Activated CD8-positive, alpha-beta T cell treated with anti-CD3 and anti-CD28 coated beads for 36 hours (primary cell): ENCODE data around the gene OXGR1. TPM values are rescaled to one million over a fixed set of nuclear protein-coding genes. Genes with fewer than 3 reads are reported as not detected.

Experiments
- ATAC-seq: fragments of 200-7000 bp; cut with Tn5 transposase; one replicate; pipeline ENCODE4 v1.10.0; 2021; ENCODE audit warnings: mild to moderate bottlenecking, moderate library complexity
- CTCF ChIA-PET: fragments of 350-600 bp; sonication (Branson Sonifier 250); formaldehyde crosslinking; loops from one replicate; lab custom pipeline; 2021; ENCODE audit warnings: antibody characterized with exemption; lab: Charles Lee
- POLR2A ChIA-PET: fragments of 350-600 bp; sonication (Branson Sonifier 250); formaldehyde crosslinking; loops from one replicate; lab custom pipeline; 2021; ENCODE audit warnings: antibody characterized with exemption; lab: Charles Lee
- DNase-seq: peaks from one replicate; pipeline ENCODE4 v3.0.0-alpha.2; 2020
- H3K27ac Mint-ChIP-seq: one replicate; pipeline ENCODE4 v1.8.0; 2021; ENCODE audit warnings: mild to moderate bottlenecking, mixed read lengths
- H3K27me3 Mint-ChIP-seq: one replicate; pipeline ENCODE4 v1.8.0; 2021; ENCODE audit warnings: mixed read lengths
- H3K36me3 Mint-ChIP-seq: one replicate; pipeline ENCODE4 v1.8.0; 2021; ENCODE audit warnings: low read depth, mixed read lengths
- H3K4me1 Mint-ChIP-seq: one replicate; pipeline ENCODE4 v1.8.0; 2021; ENCODE audit warnings: low read depth, mixed read lengths
- H3K4me3 Mint-ChIP-seq: one replicate; pipeline ENCODE4 v1.8.0; 2021; ENCODE audit warnings: mild to moderate bottlenecking, moderate library complexity, mixed read lengths
- H3K9me3 Mint-ChIP-seq: one replicate; pipeline ENCODE4 v1.8.0; 2021; ENCODE audit warnings: mixed read lengths
- CTCF ChIP-seq: fragments of 200-600 bp; IDR thresholded peaks from one replicate; pipeline ENCODE4 v1.8.0; 2022; ENCODE audit warnings: antibody characterized with exemption, mild to moderate bottlenecking
- intact Hi-C: fragments of 100-400 bp; cut with micrococcal nuclease; formaldehyde crosslinking; loops from one replicate; pipeline ENCODE4 v1.10.0; 2022
- total RNA-seq, 2 experiments: library from RNA; stranded (reverse); gene quantifications; one replicate each; pipeline ENCODE4 v1.2.3, GENCODE V29; 2021

Gene OXGR1
- total RNA-seq, 2 experiments from 2014 or later, result not detected

GRCh38 chr13:97005625-97006262 lies 11.5 kb upstream of the OXGR1 start:
- no peak for ATAC-seq
- no peak for DNase-seq
- no peaks in the 10 kb centered on the region for H3K4me1 Mint-ChIP-seq
- no peak overlapping the region for H3K4me3 Mint-ChIP-seq
- intact Hi-C loops, result no loop called here
- ChIA-PET CTCF (interaction anchor here (1.2 to 1.4 kb wide), 2 partner anchors 13 to 48 kb away, joined by 3 to 5 read pairs; no protein-coding TSS in a partner anchor), POLR2A (no interaction called here)
- H3K27me3 Mint-ChIP-seq, result peaks cover 28% of the 10 kb centered on the region
- TF ChIP-seq CTCF, result no peak
- no peaks in the 10 kb centered on the region for H3K9me3 Mint-ChIP-seq
- no peaks in the 10 kb centered on the region for H3K36me3 Mint-ChIP-seq
- H3K27ac Mint-ChIP-seq, result no peak overlapping the region

- no peak overlapping the region for H3K4me3 Mint-ChIP-seq
- ATAC-seq, result no peak
- POLR2A ChIA-PET, result no interaction called here
- no peak overlapping the region for H3K27ac Mint-ChIP-seq
- CTCF ChIA-PET, result interaction anchor here (0.9 to 1.4 kb wide), 3 partner anchors 13 to 47 kb away, joined by 3 to 5 read pairs (median 3); no protein-coding TSS in a partner anchor
- no peaks in the 10 kb centered on the region for H3K36me3 Mint-ChIP-seq
- no peaks in the 10 kb centered on the region for H3K4me1 Mint-ChIP-seq
- H3K27me3 Mint-ChIP-seq, result peaks cover 29% of the 10 kb centered on the region
- no peak for DNase-seq
- no peaks in the 10 kb centered on the region for H3K9me3 Mint-ChIP-seq
- intact Hi-C loops, result no loop called here
- TF ChIP-seq CTCF, result no peak
Observed at GRCh38 chr13:97004886-97005285, 10.6 kb upstream of the OXGR1 start.

DNA sequence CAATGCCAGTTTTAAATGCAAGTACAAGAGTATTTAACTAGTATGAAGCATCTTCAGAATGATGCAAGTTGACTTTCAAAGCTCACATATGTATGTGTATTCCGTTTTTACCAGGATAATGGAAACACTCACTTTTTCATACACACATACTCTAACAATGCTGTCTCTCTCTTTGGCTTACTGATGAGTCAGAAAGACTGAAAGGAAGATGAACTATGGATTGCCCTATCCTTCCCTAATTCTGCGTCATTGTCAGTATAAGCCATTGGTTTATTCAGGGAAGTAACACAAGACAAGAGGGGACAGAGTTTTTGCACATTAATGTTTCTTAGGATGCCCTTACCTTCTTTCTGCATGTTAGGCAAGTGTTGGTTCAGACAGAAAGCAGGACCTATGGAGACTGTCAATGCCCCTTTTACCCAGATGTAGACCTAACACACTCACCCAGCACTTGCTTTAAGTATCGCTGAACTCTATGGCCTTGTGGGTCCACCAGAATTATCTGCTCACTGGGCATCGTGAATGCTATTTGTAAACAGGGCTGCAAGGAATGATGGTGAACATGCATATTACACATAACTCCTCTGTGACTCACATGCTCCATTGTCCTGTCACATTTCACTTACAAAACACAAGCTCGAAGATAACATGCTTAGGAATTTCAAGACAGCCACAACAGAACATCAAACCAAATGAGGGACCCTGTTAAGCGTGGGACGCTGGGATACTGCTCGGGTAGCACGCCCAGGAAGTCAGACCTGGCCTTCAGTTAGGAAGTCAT lies 10.0 kb upstream of the OXGR1 start:
- Mint-ChIP-seq H3K9me3 (no peaks in the 10 kb centered on the region), H3K4me3 (no peak overlapping the region), H3K27me3 (peaks cover 28% of the 10 kb centered on the region), H3K36me3 (no peaks in the 10 kb centered on the region), H3K4me1 (no peaks in the 10 kb centered on the region), H3K27ac (no peak overlapping the region)
- no peak for DNase-seq
- CTCF ChIA-PET, result interaction anchor here (0.9 to 1.4 kb wide), 3 partner anchors 14 to 46 kb away, joined by 3 to 5 read pairs (median 3); no protein-coding TSS in a partner anchor
- POLR2A ChIA-PET, result no interaction called here
- intact Hi-C loops, result no loop called here
- no peak for ATAC-seq
- TF ChIP-seq CTCF, result no peak

DNA sequence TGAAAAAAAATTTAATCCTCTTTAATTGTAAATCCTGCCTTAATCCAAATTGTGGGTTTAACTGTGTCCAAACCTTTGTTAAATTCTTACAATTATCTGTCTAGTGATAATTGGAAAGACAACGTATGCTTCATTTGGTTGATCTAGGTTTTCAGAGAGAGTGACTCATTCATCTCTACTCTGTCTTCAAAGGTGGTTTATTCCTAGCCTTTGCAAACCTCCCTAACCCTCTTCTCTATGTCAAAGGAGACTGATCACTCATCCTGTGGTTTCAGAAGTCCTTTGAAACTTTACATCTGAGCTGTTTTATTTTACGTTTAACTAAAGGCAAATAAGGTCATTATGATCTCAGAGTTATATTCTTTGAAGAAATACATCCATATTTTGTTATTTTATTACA lies 8.8 kb upstream of the OXGR1 start:
- no peak for DNase-seq
- CTCF ChIA-PET, result interaction anchor here (1.0 to 1.2 kb wide), 2 partner anchors 12 to 15 kb away, joined by 4 read pairs; no protein-coding TSS in a partner anchor
- H3K27ac Mint-ChIP-seq, result no peak overlapping the region
- peak; percentile 56 for ATAC-seq
- H3K36me3 Mint-ChIP-seq, result no peaks in the 10 kb centered on the region
- POLR2A ChIA-PET, result no interaction called here
- intact Hi-C loops, result no loop called here
- no peaks in the 10 kb centered on the region for H3K4me1 Mint-ChIP-seq
- no peak for TF ChIP-seq CTCF
- H3K9me3 Mint-ChIP-seq, result no peaks in the 10 kb centered on the region
- H3K4me3 Mint-ChIP-seq, result no peak overlapping the region
- peaks cover 28% of the 10 kb centered on the region for H3K27me3 Mint-ChIP-seq

- no peaks in the 10 kb centered on the region for H3K36me3 Mint-ChIP-seq
- CTCF ChIA-PET, result interaction anchor here (1.0 to 1.2 kb wide), 3 partner anchors 12 to 16 kb away, joined by 3 to 4 read pairs (median 4); no protein-coding TSS in a partner anchor
- H3K27me3 Mint-ChIP-seq, result peaks cover 26% of the 10 kb centered on the region
- no peak for TF ChIP-seq CTCF
- intact Hi-C loops, result no loop called here
- DNase-seq, result no peak
- POLR2A ChIA-PET, result no interaction called here
- H3K9me3 Mint-ChIP-seq, result no peaks in the 10 kb centered on the region
- no peak overlapping the region for H3K27ac Mint-ChIP-seq
- H3K4me1 Mint-ChIP-seq, result no peaks in the 10 kb centered on the region
- H3K4me3 Mint-ChIP-seq, result no peak overlapping the region
- no peak for ATAC-seq
Observed at GRCh38 chr13:97002581-97002980, 8.3 kb upstream of the OXGR1 start.
